Measurements from ENCODE around the gene LUC7L.

GRCh38 chr16:229731-230281, 557 bp upstream of the LUC7L start:
- no peak for TF ChIP-seq POLR2AphosphoS5 (IDR thresholded peaks at IDR 0.05; ENCODE audit: insufficient read depth in 1 of 2, low read depth in 1 of 2)
- no peak for TF ChIP-seq CTCF (IDR thresholded peaks at IDR 0.05)
- no peak for TF ChIP-seq POLR2A (IDR thresholded peaks at IDR 0.05)
